GM21737 (cell line): ENCODE data around the gene LPIN1.

ENCODE experiments used
- ATAC-seq: cut with Tn5 transposase; IDR thresholded peaks from one replicate; pipeline ENCODE4 v1.9.1; 2021; ENCODE audit warnings: mild to moderate bottlenecking, moderate library complexity; ENCODE audit not compliant: unreplicated experiment

The LPIN1 gene

GRCh38 chr2:11863513-11864328 lies 117.3 kb downstream of the LPIN1 start:
- peak; percentile 42 for ATAC-seq

- no peak for ATAC-seq
Observed at GRCh38 chr2:11864724-11865123, 118.3 kb downstream of the LPIN1 start.

- no peak for ATAC-seq
Observed at GRCh38 chr2:11865378-11865777, 118.9 kb downstream of the LPIN1 start.

- no peak for ATAC-seq
Observed at GRCh38 chr2:11865805-11866204, 119.4 kb downstream of the LPIN1 start.

GRCh38 chr2:11866358-11867335 lies 120.2 kb downstream of the LPIN1 start:
- no peak for ATAC-seq

DNA sequence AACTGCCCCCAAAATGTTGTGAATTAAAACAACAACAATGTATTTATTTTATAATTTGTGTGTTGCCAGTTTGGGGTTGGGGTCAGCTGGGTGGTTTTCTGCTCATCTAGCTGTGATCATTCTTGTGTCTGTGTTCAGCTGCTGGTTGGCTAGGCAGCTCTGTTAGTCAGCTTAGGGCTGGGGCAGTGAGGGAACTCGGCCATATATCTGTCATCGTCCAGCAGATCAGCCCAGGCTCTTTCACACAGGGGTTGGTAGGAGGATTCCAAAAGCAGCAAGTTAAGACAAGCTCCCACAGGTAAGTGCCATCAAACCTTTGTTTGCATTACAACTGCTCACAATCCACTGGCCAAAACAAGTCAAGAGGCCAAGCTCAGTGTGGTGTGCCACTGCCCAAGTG lies 121.5 kb downstream of the LPIN1 start:
- ATAC-seq: no peak

GRCh38 chr2:11869391-11869991 lies 123.1 kb downstream of the LPIN1 start:
- no peak for ATAC-seq

GRCh38 chr2:11870064-11870463 lies 123.6 kb downstream of the LPIN1 start:
- no peak for ATAC-seq

DNA sequence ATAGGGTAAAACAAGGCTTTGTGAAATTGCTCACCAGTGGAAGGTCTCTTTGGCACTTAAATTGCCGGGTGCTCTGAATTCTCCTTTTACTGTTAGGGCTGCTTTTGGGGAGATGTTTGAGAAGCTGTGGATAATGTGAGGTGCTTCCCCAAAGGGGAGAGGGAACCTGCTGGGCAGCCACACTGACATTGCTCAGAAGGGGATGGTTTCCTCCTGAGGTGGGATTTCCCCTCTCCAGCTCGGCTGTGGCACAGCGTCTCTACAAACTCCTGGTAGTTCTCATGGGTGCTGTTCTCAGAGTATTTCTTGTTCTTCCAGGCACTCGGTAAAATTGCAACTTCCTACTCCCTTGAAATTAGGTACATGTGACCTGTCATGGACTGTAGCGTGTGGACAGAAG lies 124.2 kb downstream of the LPIN1 start:
- ATAC-seq: no peak

GRCh38 chr2:11871421-11871820 lies 125.0 kb downstream of the LPIN1 start:
- ATAC-seq: no peak

DNA sequence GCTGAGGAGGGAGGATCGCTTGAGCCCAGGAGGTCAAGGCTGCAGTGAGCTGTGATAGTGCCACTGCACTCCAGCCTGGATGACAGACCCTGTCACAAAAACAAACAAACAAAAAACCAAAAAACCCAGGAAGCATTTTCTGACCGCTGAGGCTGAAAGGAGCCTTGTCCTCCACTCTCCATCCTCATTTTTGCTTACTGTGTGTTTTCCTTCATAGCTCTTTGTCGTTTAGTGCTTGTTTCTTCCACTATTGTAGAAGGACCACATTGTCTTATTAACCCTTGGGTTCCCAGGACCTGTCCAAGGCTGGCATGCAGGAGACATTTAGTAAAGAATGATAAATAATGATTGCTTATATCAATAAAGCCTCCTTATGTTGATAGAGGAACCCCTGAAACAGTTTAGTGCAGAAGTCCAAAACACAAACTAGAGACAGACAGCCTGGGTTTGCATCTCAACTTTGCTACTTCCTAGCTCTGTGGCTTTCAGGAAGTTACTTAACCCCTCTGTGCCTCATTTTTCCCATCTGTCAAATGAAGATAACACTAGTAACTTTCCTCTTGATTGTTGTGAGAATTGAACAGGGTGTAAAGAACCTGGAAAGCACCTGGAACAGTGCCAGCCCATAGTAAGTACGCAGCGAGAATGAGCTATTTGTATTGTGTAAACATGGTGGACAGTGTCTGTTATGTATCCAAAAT lies 126.0 kb downstream of the LPIN1 start:
- no peak for ATAC-seq

DNA sequence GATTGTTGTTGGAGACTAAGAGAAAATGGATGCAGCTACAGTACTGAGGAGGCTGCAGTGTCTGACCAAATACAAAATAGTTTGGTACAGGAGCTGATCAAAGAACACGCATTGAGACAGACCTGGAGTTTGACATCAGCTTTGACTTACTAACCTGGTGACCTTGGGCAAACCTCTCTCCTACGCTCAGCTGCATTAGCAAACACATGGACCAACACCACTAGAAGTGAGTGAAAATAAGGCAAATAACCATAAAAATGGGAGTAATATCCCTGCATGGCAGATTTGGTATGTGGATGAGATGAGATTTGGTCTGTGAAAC lies 126.5 kb downstream of the LPIN1 start:
- ATAC-seq: no peak

DNA sequence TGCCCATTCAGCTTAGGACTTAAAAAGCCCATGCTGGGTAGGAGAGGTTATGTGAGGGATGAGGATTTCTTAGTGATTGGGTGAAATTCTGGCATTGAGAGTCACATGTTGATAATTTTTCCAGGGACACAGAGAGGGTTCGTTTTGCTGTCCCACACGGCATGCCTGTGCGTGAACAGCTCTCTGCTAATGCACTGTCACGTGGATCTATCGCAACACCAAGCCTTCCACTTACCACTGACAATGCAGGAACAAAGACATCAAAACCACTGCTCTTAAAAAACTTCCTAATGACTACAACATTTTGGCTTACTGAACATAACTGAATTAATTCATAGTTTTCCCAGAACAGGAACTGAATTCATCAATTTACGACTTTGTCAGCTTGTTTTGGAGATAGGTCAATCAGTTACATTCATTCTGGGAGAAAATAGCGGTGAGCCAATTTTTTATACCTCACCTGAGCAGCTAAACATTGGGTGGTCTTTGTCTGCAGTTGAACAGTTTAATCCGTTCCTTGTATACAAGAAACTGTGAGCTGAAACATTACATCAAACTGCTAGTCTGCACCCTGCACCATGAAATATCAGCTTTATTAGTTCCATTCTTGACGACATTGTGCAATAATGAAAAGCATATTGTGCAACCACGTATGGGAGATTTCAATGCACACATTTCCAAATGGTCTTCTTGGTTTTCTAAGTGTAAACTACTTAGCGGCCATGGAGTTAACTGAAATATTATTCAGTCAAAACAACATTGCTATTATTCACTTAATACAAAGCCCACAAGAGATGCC lies 127.1 kb downstream of the LPIN1 start:
- ATAC-seq: no peak

GRCh38 chr2:11874861-11875260 lies 128.4 kb downstream of the LPIN1 start:
- ATAC-seq: no peak

GRCh38 chr2:11875481-11875880 lies 129.0 kb downstream of the LPIN1 start:
- ATAC-seq: no peak

GRCh38 chr2:11876436-11876835 lies 130.0 kb downstream of the LPIN1 start:
- ATAC-seq: no peak

- no peak for ATAC-seq
Observed at GRCh38 chr2:11876889-11877288, 130.5 kb downstream of the LPIN1 start.
